H1 (cell line): ENCODE measurements around the gene CABLES2. TPM values are rescaled to one million over a fixed set of nuclear protein-coding genes. Genes with fewer than 3 reads are reported as not detected.

Experiments
- CTCF ChIA-PET: fragments of 300-600 bp; sonication (Branson Sonifier 250); formaldehyde crosslinking; loops from one replicate; lab custom pipeline; 2021; ENCODE audit not compliant: partially characterized antibody; lab: Charles Lee
- POLR2A ChIA-PET: fragments of 300-600 bp; sonication (Branson Sonifier 250); formaldehyde crosslinking; loops from one replicate; lab custom pipeline; 2021; ENCODE audit warnings: inconsistent platforms; ENCODE audit not compliant: partially characterized antibody; lab: Charles Lee
- DNase-seq, 2 experiments: peaks; one replicate each; pipeline versions ENCODE4 v3.0.0 to v3.0.0-alpha.2; 2010 to 2022; ENCODE audit warnings: low spot score in 2 of 2, low read depth in 1 of 2, mixed read lengths in 1 of 2
- FAIRE-seq: peaks from 2 replicates; lab custom pipeline; 2011; peaks lifted over from hg19 to GRCh38; lab: Jason Lieb, UNC
- H2AFZ ChIP-seq: 2 replicates; pipeline ENCODE4 v1.8.1; 2012; ENCODE audit warnings: low read length, inconsistent platforms
- H2AK5ac ChIP-seq: 2 replicates; pipeline ENCODE4 v1.6.1; 2013; ENCODE audit warnings: low read depth, low read length
- H2BK120ac ChIP-seq: replicated peaks from 2 replicates; pipeline ENCODE3; 2013; ENCODE audit warnings: low read depth, low read length, inconsistent platforms
- H2BK12ac ChIP-seq: 2 replicates; pipeline ENCODE4 v1.6.1; 2013; ENCODE audit warnings: low read depth, low read length
- H2BK15ac ChIP-seq: 2 replicates; pipeline ENCODE4 v1.6.1; 2013; ENCODE audit warnings: low read length
- H2BK20ac ChIP-seq: 2 replicates; pipeline ENCODE4 v1.6.1; 2013; ENCODE audit warnings: low read length
- H2BK5ac ChIP-seq: 2 replicates; pipeline ENCODE4 v1.6.1; 2013; ENCODE audit warnings: low read depth, low read length
- H3K14ac ChIP-seq: 2 replicates; pipeline ENCODE4 v1.6.1; 2013; ENCODE audit warnings: inconsistent platforms; ENCODE audit not compliant: insufficient read length
- H3K18ac ChIP-seq: 2 replicates; pipeline ENCODE4 v1.6.1; 2013; ENCODE audit warnings: low read length; ENCODE audit errors: extremely low read depth
- H3K23ac ChIP-seq: 2 replicates; pipeline ENCODE4 v1.6.1; 2013; ENCODE audit warnings: inconsistent platforms; ENCODE audit not compliant: insufficient read length
- H3K23me2 ChIP-seq: 2 replicates; pipeline ENCODE4 v1.6.1; 2013; ENCODE audit warnings: low read depth, low read length
- H3K27ac ChIP-seq: 2 replicates; pipeline ENCODE4 v1.6.1; 2011; ENCODE audit warnings: low read depth, low read length, inconsistent platforms
- H3K27me3 ChIP-seq, 4 experiments: replicated peaks in 1 of 4; 1 replicate in 1 of 4; 2 replicates in 3 of 4; pipeline versions ENCODE4 v1.6.1 to v1.8.1; 2011 to 2013; ENCODE audit warnings: low read length in 3 of 4, mild to moderate bottlenecking in 3 of 4, inconsistent platforms in 2 of 4, mixed read lengths in 2 of 4, moderate library complexity in 1 of 4; ENCODE audit not compliant: control insufficient read depth in 3 of 4, insufficient read depth in 3 of 4; ENCODE audit errors: extremely low read depth in 1 of 4
- H3K36me3 ChIP-seq, 4 experiments: 2 replicates each; pipeline versions ENCODE4 v1.6.1 to v1.8.1; 2011 to 2013; ENCODE audit warnings: mild to moderate bottlenecking in 4 of 4, low read length in 3 of 4, moderate library complexity in 2 of 4, control low read depth in 1 of 4, inconsistent platforms in 1 of 4; ENCODE audit not compliant: insufficient read depth in 4 of 4, control insufficient read depth in 2 of 4
- H3K4ac ChIP-seq: replicated peaks from 2 replicates; pipeline ENCODE3; 2013; ENCODE audit warnings: low read length, low read depth, mixed read lengths, inconsistent platforms; ENCODE audit not compliant: insufficient read length
- H3K4me1 ChIP-seq, 4 experiments: replicated peaks in 1 of 4; 1 replicate in 1 of 4; 2 replicates in 3 of 4; pipeline versions ENCODE4 v1.6.1 to v1.8.1; 2011 to 2013; ENCODE audit warnings: low read length in 3 of 4, inconsistent platforms in 2 of 4, mixed read lengths in 1 of 4; ENCODE audit not compliant: insufficient read depth in 4 of 4, control insufficient read depth in 3 of 4
- H3K4me2 ChIP-seq, 2 experiments: 2 replicates each; pipeline versions ENCODE4 v1.6.1 to v1.8.1; 2011 to 2013; ENCODE audit warnings: low read depth in 2 of 2, low read length in 2 of 2, control low read depth in 1 of 2, inconsistent platforms in 1 of 2, mild to moderate bottlenecking in 1 of 2; ENCODE audit not compliant: insufficient read depth in 1 of 2
- H3K4me3 ChIP-seq, 4 experiments: fragments of 200-600, 300-600 bp in 1 of 4; sonication (generic), shearing (Covaris generic), sonication (Bioruptor Twin) in 1 of 4; 2 replicates each; pipeline versions ENCODE4 v1.5.1 to v1.8.1; 2011 to 2016; ENCODE audit warnings: low read length in 4 of 4, low read depth in 3 of 4, control low read depth in 2 of 4, inconsistent platforms in 2 of 4, mild to moderate bottlenecking in 2 of 4, mixed read lengths in 1 of 4, moderate library complexity in 1 of 4; ENCODE audit not compliant: insufficient read depth in 2 of 4; ENCODE audit errors: extremely low read depth in 1 of 4
- H3K56ac ChIP-seq: replicated peaks from 2 replicates; pipeline ENCODE3; 2013; ENCODE audit warnings: low read depth, mild to moderate bottlenecking, mixed read lengths, low read length, inconsistent platforms; ENCODE audit not compliant: insufficient read length
- H3K79me1 ChIP-seq: 2 replicates; pipeline ENCODE4 v1.6.1; 2013; ENCODE audit warnings: low read depth, low read length, control low read depth
- H3K79me2 ChIP-seq, 2 experiments: 2 replicates each; pipeline versions ENCODE4 v1.6.1 to v1.8.1; 2012 to 2013; ENCODE audit warnings: low read length in 2 of 2, mild to moderate bottlenecking in 2 of 2, inconsistent platforms in 1 of 2; ENCODE audit not compliant: insufficient read depth in 2 of 2, control insufficient read depth in 1 of 2
- H3K9ac ChIP-seq, 4 experiments: replicated peaks in 1 of 4; 1 replicate in 1 of 4; 2 replicates in 3 of 4; pipeline versions ENCODE4 v1.6.1 to v1.8.1; 2011 to 2013; ENCODE audit warnings: low read depth in 3 of 4, low read length in 3 of 4, control low read depth in 2 of 4, mild to moderate bottlenecking in 2 of 4, moderate library complexity in 2 of 4, inconsistent platforms in 1 of 4; ENCODE audit errors: extremely low read depth in 1 of 4
- H3K9me3 ChIP-seq, 2 experiments: 2 replicates each; pipeline versions ENCODE4 v1.6.1 to v1.8.1; 2012 to 2013; ENCODE audit warnings: mild to moderate bottlenecking in 2 of 2, moderate library complexity in 2 of 2, control low read depth in 1 of 2, inconsistent platforms in 1 of 2, low read depth in 1 of 2, low read length in 1 of 2, mixed read lengths in 1 of 2; ENCODE audit not compliant: insufficient read depth in 2 of 2
- H4K20me1 ChIP-seq, 2 experiments: replicated peaks in 1 of 2; 2 replicates each; pipeline versions ENCODE3 to v1.8.1; 2011 to 2013; ENCODE audit warnings: inconsistent platforms in 2 of 2, low read length in 2 of 2, mild to moderate bottlenecking in 1 of 2; ENCODE audit not compliant: insufficient read depth in 2 of 2, control insufficient read depth in 1 of 2
- H4K5ac ChIP-seq: 2 replicates; pipeline ENCODE4 v1.6.1; 2013; ENCODE audit warnings: low read length, low read depth, mixed read lengths, inconsistent platforms; ENCODE audit not compliant: insufficient read length
- H4K8ac ChIP-seq: 2 replicates; pipeline ENCODE4 v1.8.0; 2013; ENCODE audit warnings: mild to moderate bottlenecking, moderate library complexity, low read length, inconsistent platforms; ENCODE audit not compliant: insufficient read depth; ENCODE audit errors: extremely low read depth
- H4K91ac ChIP-seq: replicated peaks from 2 replicates; pipeline ENCODE3; 2013; ENCODE audit warnings: low read length, mixed read lengths, inconsistent platforms; ENCODE audit not compliant: insufficient read length
- BRCA1 ChIP-seq: IDR thresholded peaks from 2 replicates; pipeline ENCODE4 v1.6.1; 2012; ENCODE audit warnings: low read depth, low read length, improper control_type of control experiment
- GABPA ChIP-seq: IDR thresholded peaks from 2 replicates; pipeline ENCODE4 v1.6.1; 2011; ENCODE audit warnings: mild to moderate bottlenecking, low read length, moderate library complexity, borderline replicate concordance; ENCODE audit not compliant: insufficient read depth
- KDM1A ChIP-seq: fragments of 200-600, 300-600 bp; sonication (generic); IDR thresholded peaks from 2 replicates; pipeline ENCODE4 v1.7.1; 2016; ENCODE audit warnings: mild to moderate bottlenecking, low read length, borderline replicate concordance
- MAFK ChIP-seq: IDR thresholded peaks from 2 replicates; pipeline ENCODE4 v1.6.1; 2012; ENCODE audit warnings: low read depth, mild to moderate bottlenecking, improper control_type of control experiment, low read length
- NANOG ChIP-seq: IDR thresholded peaks from 2 replicates; pipeline ENCODE4 v1.6.1; 2011; ENCODE audit warnings: low read length, low read depth, mild to moderate bottlenecking, inconsistent platforms; ENCODE audit not compliant: insufficient read depth, poor library complexity, severe bottlenecking
- RFX5 ChIP-seq: IDR thresholded peaks from 2 replicates; pipeline ENCODE4 v1.6.1; 2011; ENCODE audit warnings: low read depth, low read length, improper control_type of control experiment, borderline replicate concordance
- SIRT6 ChIP-seq: IDR thresholded peaks from one replicate; pipeline ENCODE4 v1.7.1; 2012; ENCODE audit warnings: low read length, inconsistent platforms
- SP2 ChIP-seq: IDR thresholded peaks from 2 replicates; pipeline ENCODE4 v1.6.1; 2012; ENCODE audit warnings: mild to moderate bottlenecking, low read length, inconsistent platforms
- TAF7 ChIP-seq: optimal IDR thresholded peaks from 2 replicates; pipeline ENCODE3; 2011; ENCODE audit warnings: low read depth, mild to moderate bottlenecking, inconsistent platforms, low read length, moderate library complexity, borderline replicate concordance
- TEAD4 ChIP-seq: IDR thresholded peaks from 2 replicates; pipeline ENCODE4 v1.6.1; 2012; ENCODE audit warnings: low read depth, low read length, inconsistent platforms, mixed read lengths
- YY1 ChIP-seq: IDR thresholded peaks from 2 replicates; pipeline ENCODE4 v1.6.1; 2011; ENCODE audit warnings: low read depth, mild to moderate bottlenecking, low read length
- WGBS, 2 experiments: shearing (Covaris generic) in 1 of 2; methylation state at CpG; one replicate each; pipeline versions ENCODE4 v1.1.6 to v1.1.7; 2013 to 2015; ENCODE audit warnings: low lambda C conversion rate in 2 of 2, mixed read lengths in 2 of 2, inconsistent platforms in 1 of 2, low coverage in 1 of 2, missing lambda C conversion rate in 1 of 2; ENCODE audit not compliant: insufficient replicate concordance in 2 of 2, insufficient coverage in 1 of 2, insufficient read length in 1 of 2; ENCODE audit errors: extremely low coverage in 1 of 2, missing lambda C conversion rate in 1 of 2; 5-methylcytosine and 5-hydroxymethylcytosine counted together
- polyA plus RNA-seq, 7 experiments: library from polyadenylated mRNA; depleted of rRNA in 3 of 7; stranded (reverse) in 5 of 7; unstranded in 2 of 7; fragments of >200 nt in 5 of 7; fragments of 200-250 nt in 2 of 7; gene quantifications; 1 replicate in 5 of 7; 2 replicates in 1 of 7; 4 replicates in 1 of 7; pipeline versions ENCODE4 v1.2.1 to v1.2.3, GENCODE V29; 2011 to 2013; ENCODE audit warnings: missing spikeins in 2 of 7, mixed read lengths in 2 of 7
- total RNA-seq: library from RNA; stranded (reverse); fragmentation: NEBNext Ultra II Directional; extraction: Animal tissue kit (Norgen Biotek cat#: 25700); gene quantifications from 2 replicates; pipeline ENCODE4 v1.2.1, GENCODE V29; 2021

CABLES2 gene
- total and polyA plus RNA-seq, 2 of the 8 experiments (the other 6 are each of a cell fraction or from before 2014, with no cell fraction given): 8.0 to 8.8 TPM

GRCh38 chr20:62446481-62446880 lies 39.4 kb upstream of the CABLES2 start:
- TF ChIP-seq BRCA1 (no peak), SIRT6 (no peak), RFX5 (no peak), TAF7 (no peak), YY1 (no peak), GABPA (no peak), MAFK (no peak; the same call in 1 of the 2 replicates), KDM1A (no peak), TEAD4 (no peak), NANOG (no peak), SP2 (no peak)
- Histone ChIP-seq H3K56ac (no peak overlapping the region), H3K23me2 (peaks cover 2% of the 10 kb centered on the region; the same call in 1 of the 2 replicates), H2BK20ac (no peak overlapping the region), H3K79me1 (no peaks in the 10 kb centered on the region), H2AK5ac (no peak overlapping the region), H3K79me2 (no peaks in the 10 kb centered on the region), H4K5ac (no peak overlapping the region), H3K18ac (no peak overlapping the region), H3K4me2 (no peak overlapping the region), H3K4ac (no peak overlapping the region), H3K4me3 (no peak overlapping the region), H3K23ac (no peak overlapping the region), H3K27ac (no peak overlapping the region), H2BK120ac (no peak overlapping the region), H3K36me3 (no peaks in the 10 kb centered on the region), H3K14ac (no peak overlapping the region), H3K4me1 (0 out of 7 replicates have a peak, but pooled peaks cover 0 to 4% (median 0%) of the 10 kb centered on the region in 4 experiments), H2BK15ac (no peak overlapping the region), H3K9me3 (no peaks in the 10 kb centered on the region), H4K91ac (no peak overlapping the region), H3K9ac (no peak overlapping the region), H3K27me3 (no peaks in the 10 kb centered on the region), H2BK5ac (no peak overlapping the region; the same call in 1 of the 2 replicates), H2BK12ac (no peak overlapping the region), H4K8ac (no peak overlapping the region; the same call in 1 of the 2 replicates), H4K20me1 (no peaks in the 10 kb centered on the region), H2AFZ (no peak overlapping the region)
- ChIA-PET CTCF (interaction anchor here (1.2 kb wide), 2 partner anchors 23 to 53 kb away, joined by 3 read pairs; no protein-coding TSS in a partner anchor), POLR2A (interaction anchor here (0.8 to 1.0 kb wide), 2 partner anchors 9 to 21 kb away, joined by 3 read pairs; no protein-coding TSS in a partner anchor)
- WGBS, 2 experiments: 84% methylated on average over 9 of the region's 12 CpGs; no CpG with 5 or more reads in 1 of the 2 experiments
- FAIRE-seq: no peak
- no peak for DNase-seq
